ENCODE results near the gene RGS6.

Gene RGS6

DNA sequence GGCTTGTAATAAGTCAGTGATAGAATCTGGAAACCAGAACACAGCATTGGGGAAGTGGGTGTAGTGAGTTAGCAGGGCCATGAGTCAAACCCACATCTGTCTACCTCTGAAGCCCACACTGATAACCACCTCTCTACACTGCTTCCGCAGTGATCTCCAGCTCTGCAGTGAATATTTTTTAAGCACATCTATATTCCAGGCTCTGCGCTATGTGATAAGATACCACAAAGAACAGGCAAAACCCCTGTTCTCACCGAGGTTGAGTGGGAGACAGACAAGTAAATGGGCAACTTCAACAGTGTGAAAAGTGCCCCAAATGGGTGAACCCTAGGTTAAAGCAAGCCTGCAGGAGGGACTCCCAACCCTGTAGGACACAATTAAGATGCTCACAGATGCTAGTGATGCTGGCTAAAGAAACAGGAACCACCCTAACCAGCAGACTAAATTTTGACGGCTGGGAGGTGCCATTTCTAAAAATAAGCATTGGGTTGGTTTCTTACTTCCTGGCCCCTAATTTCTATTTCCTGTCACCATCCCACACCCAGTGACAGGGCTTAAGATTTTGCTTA is 586.7 kb downstream of the RGS6 start:
- Histone ChIP-seq H3K27ac (ENCODE audit: low read depth, low read length, poor library complexity, severe bottlenecking) (peak overlapping the region; percentile 83), H3K4me2 (ENCODE audit: low read length) (peak overlapping the region; percentile 52; the same call in 1 of the 2 replicates)

DNA sequence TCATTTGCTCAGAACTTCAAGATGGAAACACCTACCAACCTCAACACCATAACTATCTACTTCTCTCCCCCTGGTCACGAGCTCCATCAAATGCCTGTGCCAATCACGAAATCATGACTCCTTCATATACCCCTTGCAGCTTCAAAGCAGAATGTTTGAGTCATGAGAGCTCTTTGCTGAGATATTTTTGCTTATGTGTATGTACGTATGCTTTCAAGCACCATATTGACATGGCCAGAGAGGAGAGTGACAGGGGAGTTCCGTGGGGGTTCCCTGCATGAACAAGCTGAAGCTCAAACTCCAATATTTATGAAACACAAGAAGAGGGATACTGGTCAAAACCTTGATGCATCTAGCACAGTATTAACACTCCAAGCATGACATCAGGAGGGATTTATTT is 587.3 kb downstream of the RGS6 start:
- H3K4me2 ChIP-seq (ENCODE audit: low read length) = peak overlapping the region; percentile 52; the same call in 1 of the 2 replicates
- no peaks in the 10 kb centered on the region for H3F3A ChIP-seq (ENCODE audit: insufficient read depth, low read length)
- H3K27ac ChIP-seq (ENCODE audit: low read depth, low read length, poor library complexity, severe bottlenecking) = peak overlapping the region; percentile 83
- no peaks in the 10 kb centered on the region for H3K36me3 ChIP-seq (ENCODE audit: insufficient read depth, low read length)
- no peaks in the 10 kb centered on the region for H4K20me1 ChIP-seq (ENCODE audit: insufficient read depth, low read length)
- no peaks in the 10 kb centered on the region for H3K79me2 ChIP-seq (ENCODE audit: insufficient read depth, low read length)
- no peaks in the 10 kb centered on the region for H3K9me3 ChIP-seq (ENCODE audit: low read length)
- no peaks in the 10 kb centered on the region for H3K9me2 ChIP-seq (ENCODE audit: low read depth, low read length)
- no peak for TF ChIP-seq EZH2 (IDR thresholded peaks at IDR 0.05; ENCODE audit: borderline replicate concordance, low read length)
- TF ChIP-seq, protein P1, sequence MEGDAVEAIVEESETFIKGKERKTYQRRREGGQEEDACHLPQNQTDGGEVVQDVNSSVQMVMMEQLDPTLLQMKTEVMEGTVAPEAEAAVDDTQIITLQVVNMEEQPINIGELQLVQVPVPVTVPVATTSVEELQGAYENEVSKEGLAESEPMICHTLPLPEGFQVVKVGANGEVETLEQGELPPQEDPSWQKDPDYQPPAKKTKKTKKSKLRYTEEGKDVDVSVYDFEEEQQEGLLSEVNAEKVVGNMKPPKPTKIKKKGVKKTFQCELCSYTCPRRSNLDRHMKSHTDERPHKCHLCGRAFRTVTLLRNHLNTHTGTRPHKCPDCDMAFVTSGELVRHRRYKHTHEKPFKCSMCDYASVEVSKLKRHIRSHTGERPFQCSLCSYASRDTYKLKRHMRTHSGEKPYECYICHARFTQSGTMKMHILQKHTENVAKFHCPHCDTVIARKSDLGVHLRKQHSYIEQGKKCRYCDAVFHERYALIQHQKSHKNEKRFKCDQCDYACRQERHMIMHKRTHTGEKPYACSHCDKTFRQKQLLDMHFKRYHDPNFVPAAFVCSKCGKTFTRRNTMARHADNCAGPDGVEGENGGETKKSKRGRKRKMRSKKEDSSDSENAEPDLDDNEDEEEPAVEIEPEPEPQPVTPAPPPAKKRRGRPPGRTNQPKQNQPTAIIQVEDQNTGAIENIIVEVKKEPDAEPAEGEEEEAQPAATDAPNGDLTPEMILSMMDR (IDR thresholded peaks at IDR 0.05; ENCODE audit: low read length) = no peak
- H3K9ac ChIP-seq (ENCODE audit: low read length) = no peak overlapping the region
- no peaks in the 10 kb centered on the region for H3K27me3 ChIP-seq (ENCODE audit: insufficient read depth, low read length)
- no peak overlapping the region for H3K4me3 ChIP-seq (ENCODE audit: low read depth, low read length, poor library complexity, severe bottlenecking)
- H2AFZ ChIP-seq (ENCODE audit: low read length) = no peak overlapping the region
- peaks cover 40% of the 10 kb centered on the region for H3K4me1 ChIP-seq (ENCODE audit: insufficient read depth, low read length, severe bottlenecking)

More for the DNA sequence above, 586.7 kb downstream of the RGS6 start:
- TF ChIP-seq EZH2 (IDR thresholded peaks at IDR 0.05; ENCODE audit: borderline replicate concordance, low read length) = no peak
- TF ChIP-seq, protein P1 (IDR thresholded peaks at IDR 0.05; ENCODE audit: low read length) = no peak
- no peaks in the 10 kb centered on the region for H3K79me2 ChIP-seq (ENCODE audit: insufficient read depth, low read length)
- peak overlapping the region; percentile 5 for H3K4me3 ChIP-seq (ENCODE audit: low read depth, low read length, poor library complexity, severe bottlenecking)
- H4K20me1 ChIP-seq (ENCODE audit: insufficient read depth, low read length) = no peaks in the 10 kb centered on the region
- H3K9me2 ChIP-seq (ENCODE audit: low read depth, low read length) = no peaks in the 10 kb centered on the region
- H3F3A ChIP-seq (ENCODE audit: insufficient read depth, low read length) = no peaks in the 10 kb centered on the region
- H2AFZ ChIP-seq (ENCODE audit: low read length) = no peak overlapping the region
- H3K36me3 ChIP-seq (ENCODE audit: insufficient read depth, low read length) = no peaks in the 10 kb centered on the region
- H3K9me3 ChIP-seq (ENCODE audit: low read length) = no peaks in the 10 kb centered on the region
- H3K9ac ChIP-seq (ENCODE audit: low read length) = no peak overlapping the region
- peaks cover 40% of the 10 kb centered on the region for H3K4me1 ChIP-seq (ENCODE audit: insufficient read depth, low read length, severe bottlenecking)
- no peaks in the 10 kb centered on the region for H3K27me3 ChIP-seq (ENCODE audit: insufficient read depth, low read length)

DNA sequence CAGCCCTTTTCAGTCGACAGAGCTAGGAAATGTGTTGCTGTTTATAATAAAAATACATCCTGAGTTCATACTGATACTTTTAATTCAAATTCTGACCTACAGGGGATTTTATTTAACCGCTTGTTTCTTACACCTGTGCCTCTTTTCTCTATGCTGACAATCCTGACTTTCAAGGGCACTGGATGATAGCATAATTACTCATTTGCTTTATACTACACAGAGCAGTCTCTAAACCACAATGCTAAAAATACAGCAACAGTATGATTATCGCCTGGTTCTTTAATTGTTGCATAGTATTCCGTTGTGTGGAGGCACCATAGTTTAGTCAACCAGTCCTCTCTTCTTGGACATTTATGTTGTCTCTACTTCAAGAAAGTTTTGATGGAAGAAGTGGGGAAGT is 588.8 kb downstream of the RGS6 start:
- H3K4me1 ChIP-seq (ENCODE audit: insufficient read depth, low read length, severe bottlenecking) = peaks cover 40% of the 10 kb centered on the region
- H3K9me2 ChIP-seq (ENCODE audit: low read depth, low read length) = no peaks in the 10 kb centered on the region
- H3K27ac ChIP-seq (ENCODE audit: low read depth, low read length, poor library complexity, severe bottlenecking) = no peak overlapping the region
- no peak overlapping the region for H3K4me3 ChIP-seq (ENCODE audit: low read depth, low read length, poor library complexity, severe bottlenecking)
- no peak overlapping the region for H3K9ac ChIP-seq (ENCODE audit: low read length)
- H3K79me2 ChIP-seq (ENCODE audit: insufficient read depth, low read length) = no peaks in the 10 kb centered on the region
- no peaks in the 10 kb centered on the region for H3F3A ChIP-seq (ENCODE audit: insufficient read depth, low read length)
- H3K4me2 ChIP-seq (ENCODE audit: low read length) = no peak overlapping the region
- H4K20me1 ChIP-seq (ENCODE audit: insufficient read depth, low read length) = no peaks in the 10 kb centered on the region
- TF ChIP-seq, protein P1 (IDR thresholded peaks at IDR 0.05; ENCODE audit: low read length) = no peak
- no peak for TF ChIP-seq EZH2 (IDR thresholded peaks at IDR 0.05; ENCODE audit: borderline replicate concordance, low read length)
- no peaks in the 10 kb centered on the region for H3K36me3 ChIP-seq (ENCODE audit: insufficient read depth, low read length)
- no peaks in the 10 kb centered on the region for H3K9me3 ChIP-seq (ENCODE audit: low read length)
- H2AFZ ChIP-seq (ENCODE audit: low read length) = no peak overlapping the region
- H3K27me3 ChIP-seq (ENCODE audit: insufficient read depth, low read length) = no peaks in the 10 kb centered on the region

Measured in OCI-LY1 (cell line).